NCI-H2029 (cell line): ENCODE measurements around the gene TRIM4.
"Not testable (repeated sequence)": the region's sequence is repeated elsewhere in the genome, so short reads cannot be mapped to it uniquely, and the experiment has no call there.

Experiments used
- DNase-seq: peaks from one replicate; lab custom pipeline; 2025; lab: John Stamatoyannopoulos, UW

Gene TRIM4

DNA sequence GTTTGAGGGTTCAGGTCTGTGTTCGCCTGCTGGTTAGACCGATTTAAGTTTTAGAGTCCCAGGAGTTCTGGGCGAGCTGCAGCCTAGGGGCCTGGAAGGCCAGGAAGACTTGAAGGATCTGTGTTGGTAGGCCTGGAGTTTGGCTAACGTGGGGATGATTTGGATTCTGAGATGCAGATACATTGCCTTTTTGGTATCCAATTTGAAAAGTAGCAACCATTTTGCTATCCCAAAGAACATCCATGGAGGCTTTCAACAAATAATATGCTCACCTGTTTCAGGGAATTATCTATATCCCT, 433 bp upstream of the TRIM4 start:
- no peak for DNase-seq

GRCh38 chr7:99910976-99911375, 8.4 kb downstream of the TRIM4 start:
- DNase-seq = no peak

DNA sequence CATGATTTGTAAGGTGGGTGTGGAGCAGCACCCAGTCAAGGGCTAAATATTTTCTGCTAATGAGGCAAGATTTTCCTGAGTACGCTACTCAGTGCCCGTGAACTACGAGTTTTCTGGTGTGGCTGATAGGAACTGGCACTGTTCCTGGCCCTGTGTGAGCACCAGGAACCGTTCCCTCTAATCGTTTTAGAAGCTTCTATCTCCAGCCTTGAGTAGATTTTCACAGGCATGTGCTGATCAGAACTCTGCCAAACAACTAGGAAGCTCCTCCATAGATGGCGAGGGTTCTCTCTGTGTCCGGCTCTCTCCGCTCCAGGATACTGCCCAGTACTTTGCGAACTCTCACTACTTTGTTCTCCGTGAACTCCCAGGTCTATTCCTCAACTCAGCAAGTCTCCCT, 17.7 kb downstream of the TRIM4 start:
- DNase-seq = no peak

- DNase-seq = no peak
Measured at GRCh38 chr7:99899830-99900519, 19.4 kb downstream of the TRIM4 start.

- no peak for DNase-seq
Measured at GRCh38 chr7:99898836-99899235, 20.5 kb downstream of the TRIM4 start.

- DNase-seq = no peak
Measured at GRCh38 chr7:99898023-99898357, 21.3 kb downstream of the TRIM4 start.

DNA sequence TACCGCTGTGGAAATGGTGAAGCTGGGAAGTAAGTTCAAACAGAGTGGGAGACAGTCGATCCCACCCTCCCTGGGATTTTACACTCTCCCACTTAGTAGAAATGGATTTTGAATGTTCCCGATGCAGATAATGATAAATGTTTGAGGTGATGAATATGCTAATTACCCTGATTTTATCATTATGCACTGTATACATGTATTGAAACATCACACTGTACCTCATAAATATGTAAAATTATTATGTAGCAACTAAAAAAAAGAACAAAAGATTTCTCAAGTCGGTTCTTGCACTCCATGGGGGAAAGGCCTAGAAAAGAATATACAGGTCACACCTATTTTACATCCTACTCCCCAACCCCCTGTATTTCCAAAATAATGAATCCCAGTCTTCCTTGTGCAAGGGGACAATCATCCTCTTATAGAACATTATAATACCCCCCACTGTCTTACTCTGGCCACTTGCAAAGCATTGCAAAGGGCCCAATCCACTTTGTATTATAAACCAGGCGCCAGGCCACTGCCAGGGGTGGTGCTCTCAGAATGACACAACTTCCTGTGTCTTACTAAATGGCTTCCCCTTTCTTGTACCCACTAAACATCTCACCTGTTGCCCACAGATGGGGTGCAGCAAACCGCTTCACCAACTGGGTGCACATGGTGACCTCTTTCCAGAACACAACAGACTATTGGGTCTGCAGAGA, 21.9 kb downstream of the TRIM4 start:
- DNase-seq = no peak

- no peak for DNase-seq
Measured at GRCh38 chr7:99894738-99895137, 24.6 kb downstream of the TRIM4 start.

- DNase-seq = no peak
Measured at GRCh38 chr7:99893280-99893679, 26.1 kb downstream of the TRIM4 start.

DNA sequence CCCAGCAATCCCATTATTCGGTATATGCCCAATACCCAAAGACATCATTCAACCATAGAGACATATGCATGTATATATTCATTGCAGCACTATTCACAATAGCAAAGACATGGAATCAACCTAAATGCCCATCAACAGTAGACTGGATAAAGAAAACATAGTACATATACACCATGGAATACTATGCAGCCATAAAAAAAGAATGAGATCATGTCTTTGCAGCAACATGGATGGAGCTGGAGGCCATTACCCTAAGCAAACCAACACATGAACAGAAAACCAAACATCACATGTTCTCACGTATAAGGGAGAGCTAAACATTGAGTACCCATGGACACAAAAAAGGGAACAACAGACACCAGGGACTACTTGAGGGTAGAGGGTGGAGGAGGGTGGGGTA, 29.0 kb downstream of the TRIM4 start:
- DNase-seq = not testable (repeated sequence)

GRCh38 chr7:99888366-99888765, 31.0 kb downstream of the TRIM4 start:
- DNase-seq = not testable (repeated sequence)

- DNase-seq = no peak
Measured at GRCh38 chr7:99881370-99881769, 38.0 kb downstream of the TRIM4 start.

DNA sequence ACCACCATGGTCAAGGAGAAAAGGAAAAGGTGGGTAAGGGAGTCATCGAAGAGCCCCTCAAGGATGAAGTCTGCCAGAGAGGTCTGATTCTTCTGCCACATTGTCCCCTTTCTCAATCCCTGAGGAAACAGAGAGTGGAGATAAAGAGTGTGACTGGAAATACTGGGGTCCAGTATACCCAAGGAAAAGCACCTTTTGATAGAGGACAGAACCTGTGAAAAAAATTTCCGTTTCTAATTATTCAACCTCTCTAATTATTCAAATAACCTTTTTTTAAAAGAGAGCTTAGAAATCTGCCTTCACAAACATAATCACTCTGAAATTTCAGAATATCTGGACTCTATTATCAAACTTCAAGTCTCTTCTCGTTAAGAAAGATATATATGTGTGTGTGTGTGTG, 42.4 kb downstream of the TRIM4 start, which contains the start of gene OR2AE1:
Gene OR2AE1 (minus strand): TSS at position 101 of the 400 bp plus-strand sequence. CDS start 0 bp downstream, at position 101.
- DNase-seq = no peak

GRCh38 chr7:99876491-99876890, 42.8 kb downstream of the TRIM4 start:
- no peak for DNase-seq

- DNase-seq = no peak
Measured at GRCh38 chr7:99868246-99868645, 51.1 kb downstream of the TRIM4 start.

GRCh38 chr7:99867477-99867876, 51.9 kb downstream of the TRIM4 start:
- not testable (repeated sequence) for DNase-seq

- DNase-seq = no peak
Measured at GRCh38 chr7:99863847-99864440, 55.4 kb downstream of the TRIM4 start.

- DNase-seq = no peak
Measured at GRCh38 chr7:99860281-99861127, 58.8 kb downstream of the TRIM4 start.

- DNase-seq = no peak
Measured at GRCh38 chr7:99855236-99855635, 64.1 kb downstream of the TRIM4 start.

DNA sequence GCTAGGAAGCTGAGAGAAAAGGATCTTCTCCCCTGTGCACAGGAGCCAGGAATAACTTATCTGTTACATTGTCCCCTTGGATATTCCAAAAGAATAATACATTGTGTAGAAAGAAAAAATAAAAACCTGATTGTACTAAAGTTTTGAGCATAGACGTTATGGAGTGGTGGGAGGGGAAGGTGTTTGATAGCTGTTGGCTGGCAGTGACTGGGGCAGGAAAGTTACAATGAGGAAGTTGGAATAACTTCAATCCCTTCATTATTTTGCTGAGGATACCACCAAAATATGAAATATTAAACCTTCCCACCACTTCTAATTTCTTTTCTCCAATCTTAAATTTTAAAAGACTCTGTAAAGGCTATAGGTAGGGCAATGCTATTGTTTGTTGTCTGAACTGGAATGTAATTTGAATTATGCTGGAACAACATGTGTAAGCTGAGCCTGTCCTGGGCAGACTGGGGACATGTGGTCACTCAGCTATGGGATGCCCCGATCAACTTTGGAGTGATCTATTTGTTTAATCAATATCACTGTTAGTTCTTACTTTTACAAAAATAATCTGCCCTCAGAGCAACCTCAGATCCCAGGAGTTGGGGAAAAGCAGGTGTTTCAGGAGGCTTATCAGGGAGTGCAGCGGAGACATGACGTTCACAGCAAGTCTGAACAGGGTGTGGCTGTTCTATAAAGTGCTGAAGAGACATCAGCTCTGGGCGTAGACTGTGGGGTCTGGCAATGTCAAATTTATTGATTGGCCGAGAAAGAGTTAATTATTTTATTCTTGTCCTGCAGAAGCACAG, 70.7 kb downstream of the TRIM4 start:
- no peak for DNase-seq

GRCh38 chr7:99844328-99844727, 75.0 kb downstream of the TRIM4 start:
- no peak for DNase-seq

DNA sequence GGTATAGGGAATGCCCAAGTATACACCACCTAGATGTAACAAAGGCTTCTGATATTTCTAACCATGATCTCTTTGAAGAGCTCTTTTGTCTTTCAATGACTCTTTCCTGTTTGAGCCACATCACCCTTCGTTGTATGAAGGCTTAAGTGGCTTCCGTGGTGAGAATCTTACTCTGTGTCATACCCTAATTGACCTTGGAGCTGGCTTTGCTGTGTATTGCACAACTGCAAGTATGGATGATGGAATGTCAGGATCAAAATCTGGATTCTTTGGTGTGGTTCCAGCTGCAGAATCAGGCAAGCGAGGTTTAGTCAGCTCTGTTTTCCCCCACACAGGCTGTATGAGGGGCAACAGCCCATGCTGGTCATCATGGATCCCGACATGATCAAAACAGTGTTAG, 75.5 kb downstream of the TRIM4 start:
- DNase-seq = no peak
